Urinary bladder (tissue), 4 donors: ENCODE results near the gene MGST3. TPM values are rescaled to one million over a fixed set of nuclear protein-coding genes. Genes with fewer than 3 reads are reported as not detected.
A peak's percentile ranks its signal among the peaks of the same experiment; 100 is the strongest.

ENCODE experiments used
- DNase-seq: peaks from one replicate; pipeline ENCODE4 v3.0.0-alpha.2; 2015; ENCODE audit errors: extremely low spot score
- H3K27ac ChIP-seq: one replicate; pipeline ENCODE4 v1.5.1; 2013; ENCODE audit warnings: low read depth, mild to moderate bottlenecking, moderate library complexity
- H3K36me3 ChIP-seq: one replicate; pipeline ENCODE4 v1.6.1; 2013; ENCODE audit warnings: mild to moderate bottlenecking, moderate library complexity; ENCODE audit not compliant: insufficient read depth
- H3K4me1 ChIP-seq: one replicate; pipeline ENCODE4 v1.6.1; 2013; ENCODE audit warnings: mild to moderate bottlenecking, moderate library complexity; ENCODE audit not compliant: insufficient read depth
- H3K4me3 ChIP-seq: one replicate; pipeline ENCODE4 v1.5.1; 2013; ENCODE audit warnings: low read depth, low read length
- WGBS: extraction: QIAGEN DNeasy Blood & Tissue Kit; methylation state at CpG from one replicate; pipeline ENCODE4 v1.1.7; 2013; 5-methylcytosine and 5-hydroxymethylcytosine counted together
- polyA plus RNA-seq: library from polyadenylated mRNA; stranded (reverse); fragments of 200-250 nt; gene quantifications from one replicate; pipeline ENCODE4 v1.2.3, GENCODE V29; 2013
- total RNA-seq: library from RNA; depleted of rRNA; stranded (reverse); fragments of >200 nt; gene quantifications from one replicate; pipeline ENCODE4 v1.2.3, GENCODE V29; 2014
- donor health status: healthy with polysubstance abuse.
- donor health status: healthy.

MGST3 gene
- total and polyA plus RNA-seq, 2 donors: 166 to 208 TPM

DNA sequence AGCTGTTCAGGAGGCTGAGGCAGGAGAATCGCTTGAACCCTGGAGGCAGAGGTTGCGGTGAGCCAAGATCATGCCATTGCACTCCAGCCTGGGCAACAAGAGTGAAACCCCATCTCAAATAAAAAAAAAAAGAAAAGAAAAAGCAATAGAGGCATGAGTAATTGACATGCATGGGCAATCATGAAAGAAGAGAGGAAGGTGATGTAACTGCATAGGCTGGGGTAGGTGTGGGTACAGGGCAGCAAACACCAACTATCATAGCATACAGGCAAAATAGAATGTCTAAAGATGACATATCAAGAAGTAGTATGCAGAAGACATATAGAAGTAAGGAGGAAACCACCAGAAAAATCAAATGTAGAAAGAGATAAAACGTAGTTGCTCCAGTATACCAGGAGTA, 19.0 kb upstream of the MGST3 start:
- no peak overlapping the region for H3K27ac ChIP-seq
- H3K4me3 ChIP-seq: no peak overlapping the region
- 92% methylated on average over 3 of the region's 3 CpGs for WGBS
- no peaks in the 10 kb centered on the region for H3K36me3 ChIP-seq
- no peaks in the 10 kb centered on the region for H3K4me1 ChIP-seq
- DNase-seq: no peak

GRCh38 chr1:165616054-165616612, 14.9 kb upstream of the MGST3 start:
- no peaks in the 10 kb centered on the region for H3K36me3 ChIP-seq
- H3K27ac ChIP-seq: no peak overlapping the region
- no peak for DNase-seq
- no peaks in the 10 kb centered on the region for H3K4me1 ChIP-seq
- WGBS: 55% methylated on average over 1 of the region's 1 CpG
- H3K4me3 ChIP-seq: no peak overlapping the region

GRCh38 chr1:165616987-165617546, 14.0 kb upstream of the MGST3 start:
- no peak for DNase-seq
- Histone ChIP-seq H3K4me3 (no peak overlapping the region), H3K27ac (no peak overlapping the region), H3K4me1 (no peaks in the 10 kb centered on the region), H3K36me3 (no peaks in the 10 kb centered on the region)
- WGBS: 92% methylated on average over 8 of the region's 8 CpGs

GRCh38 chr1:165619647-165620151, 11.3 kb upstream of the MGST3 start:
- Histone ChIP-seq H3K36me3 (no peaks in the 10 kb centered on the region), H3K27ac (no peak overlapping the region), H3K4me1 (no peaks in the 10 kb centered on the region), H3K4me3 (no peak overlapping the region)
- no peak for DNase-seq
- WGBS: 40% methylated on average over 1 of the region's 1 CpG

- no peak for DNase-seq
- Histone ChIP-seq H3K36me3 (no peaks in the 10 kb centered on the region), H3K4me1 (no peaks in the 10 kb centered on the region), H3K4me3 (no peak overlapping the region), H3K27ac (no peak overlapping the region)
Measured at GRCh38 chr1:165623624-165624023, 7.4 kb upstream of the MGST3 start.

DNA sequence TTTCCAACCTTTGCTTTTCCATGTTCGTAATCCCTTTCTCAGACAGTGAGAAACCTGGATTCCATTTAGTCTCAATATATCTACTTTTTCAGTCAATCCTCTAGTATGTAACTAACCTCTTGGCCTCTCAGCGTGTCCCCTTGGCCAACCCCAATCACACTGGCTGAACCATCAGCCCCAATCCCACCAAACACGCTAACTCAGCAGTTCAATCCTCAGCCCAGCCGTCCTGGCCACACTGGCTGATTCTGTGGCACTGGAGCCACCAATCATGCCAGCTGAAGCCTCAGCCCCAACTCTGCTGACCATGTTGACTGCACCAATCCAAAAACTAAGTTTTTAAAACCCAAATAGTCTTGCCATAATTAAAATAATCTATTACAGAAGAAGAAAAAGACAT, 6.6 kb upstream of the MGST3 start:
- no peak overlapping the region for H3K27ac ChIP-seq
- WGBS: 78% methylated on average over 4 of the region's 4 CpGs
- H3K36me3 ChIP-seq: no peaks in the 10 kb centered on the region
- H3K4me3 ChIP-seq: no peak overlapping the region
- H3K4me1 ChIP-seq: no peaks in the 10 kb centered on the region
- DNase-seq: no peak

- Histone ChIP-seq H3K27ac (no peak overlapping the region), H3K4me1 (peaks cover 1% of the 10 kb centered on the region), H3K36me3 (no peaks in the 10 kb centered on the region), H3K4me3 (no peak overlapping the region)
- 59% methylated on average over 6 of the region's 6 CpGs for WGBS
- no peak for DNase-seq
Measured at GRCh38 chr1:165628147-165628822, 2.7 kb upstream of the MGST3 start.

- H3K4me1 ChIP-seq: peaks cover 1% of the 10 kb centered on the region
- H3K36me3 ChIP-seq: no peaks in the 10 kb centered on the region
- WGBS: 57% methylated on average over 3 of the region's 3 CpGs
- H3K4me3 ChIP-seq: no peak overlapping the region
- no peak overlapping the region for H3K27ac ChIP-seq
- DNase-seq: no peak
Measured at GRCh38 chr1:165629151-165629550, 1.9 kb upstream of the MGST3 start.

DNA sequence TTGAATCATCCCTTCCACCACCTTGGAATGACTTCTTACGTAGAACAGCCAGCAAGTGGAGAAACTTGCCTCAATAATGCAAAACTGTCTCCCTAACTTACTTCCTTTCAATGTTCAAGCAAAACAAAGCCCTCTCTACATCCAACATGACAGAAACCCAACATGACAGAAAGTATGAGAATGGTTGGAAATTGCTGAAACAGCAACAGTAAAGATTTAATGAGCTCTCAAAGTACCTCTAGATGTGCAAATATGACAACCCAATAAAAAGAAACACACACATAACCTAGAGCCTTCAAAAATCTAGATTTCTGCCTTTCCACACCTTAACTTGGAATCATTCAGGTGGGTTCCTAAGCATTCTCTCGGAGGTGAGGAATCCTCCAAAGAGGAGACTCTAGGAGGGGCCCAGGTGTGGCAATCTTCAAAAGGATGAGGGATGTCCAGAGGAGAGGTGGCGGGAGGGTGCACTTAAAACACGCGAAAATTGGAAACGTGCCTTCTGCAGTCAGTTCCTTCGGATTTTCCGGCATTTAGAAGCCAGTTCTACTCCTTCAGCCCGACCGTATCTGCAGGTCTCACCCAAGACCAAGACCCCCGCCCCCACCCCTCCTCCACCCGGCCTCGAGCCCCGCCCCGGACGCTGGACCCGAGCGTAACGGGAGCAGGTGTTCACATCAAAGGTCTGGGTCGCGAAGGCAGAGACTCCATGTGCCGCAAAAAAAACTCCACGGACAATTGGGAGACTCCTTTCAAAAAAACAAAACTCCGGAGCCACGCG, 996 bp upstream of the MGST3 start:
- Histone ChIP-seq H3K4me1 (peaks cover 1% of the 10 kb centered on the region), H3K27ac (peak overlapping the region; percentile 81), H3K4me3 (peak overlapping the region; percentile 89), H3K36me3 (no peaks in the 10 kb centered on the region)
- DNase-seq: no peak
- WGBS: 6% methylated on average over 26 of the region's 26 CpGs

GRCh38 chr1:165631342-165632151, 513 bp downstream of the MGST3 start:
- under 1% methylated on average over 31 of the region's 31 CpGs for WGBS
- H3K36me3 ChIP-seq: no peaks in the 10 kb centered on the region
- H3K4me3 ChIP-seq: peak overlapping the region; percentile 89
- H3K4me1 ChIP-seq: peaks cover 1% of the 10 kb centered on the region
- peak overlapping the region; percentile 77 for H3K27ac ChIP-seq
- DNase-seq: peak; percentile 14

GRCh38 chr1:165632152-165632469, 1.1 kb downstream of the MGST3 start:
- Histone ChIP-seq H3K4me1 (peaks cover 1% of the 10 kb centered on the region), H3K36me3 (no peaks in the 10 kb centered on the region), H3K4me3 (peak overlapping the region; percentile 89), H3K27ac (peak overlapping the region; percentile 65)
- no peak for DNase-seq
- 17% methylated on average over 5 of the region's 5 CpGs for WGBS

DNA sequence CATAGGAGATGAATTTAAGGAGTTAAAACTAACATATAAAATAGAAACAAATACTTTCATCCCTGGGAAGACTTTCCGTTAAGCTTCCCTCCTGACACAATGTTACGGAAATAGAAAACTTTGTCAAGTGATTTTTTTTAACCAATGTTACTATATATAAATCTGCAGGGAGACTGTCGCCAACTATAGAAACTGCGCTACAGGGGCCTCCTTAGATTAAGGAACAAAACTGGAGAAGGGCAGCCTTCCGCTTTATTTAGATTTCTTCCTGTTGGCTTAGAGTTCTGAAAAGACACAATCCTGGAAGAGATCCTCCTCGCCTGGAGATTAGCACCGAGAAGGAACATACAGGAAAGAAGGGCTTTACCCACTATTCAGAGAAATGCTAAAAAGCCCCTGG, 1.5 kb downstream of the MGST3 start:
- DNase-seq: no peak
- H3K4me3 ChIP-seq: peak overlapping the region; percentile 89
- 15% methylated on average over 7 of the region's 7 CpGs for WGBS
- no peak overlapping the region for H3K27ac ChIP-seq
- peaks cover 1% of the 10 kb centered on the region for H3K4me1 ChIP-seq
- no peaks in the 10 kb centered on the region for H3K36me3 ChIP-seq

DNA sequence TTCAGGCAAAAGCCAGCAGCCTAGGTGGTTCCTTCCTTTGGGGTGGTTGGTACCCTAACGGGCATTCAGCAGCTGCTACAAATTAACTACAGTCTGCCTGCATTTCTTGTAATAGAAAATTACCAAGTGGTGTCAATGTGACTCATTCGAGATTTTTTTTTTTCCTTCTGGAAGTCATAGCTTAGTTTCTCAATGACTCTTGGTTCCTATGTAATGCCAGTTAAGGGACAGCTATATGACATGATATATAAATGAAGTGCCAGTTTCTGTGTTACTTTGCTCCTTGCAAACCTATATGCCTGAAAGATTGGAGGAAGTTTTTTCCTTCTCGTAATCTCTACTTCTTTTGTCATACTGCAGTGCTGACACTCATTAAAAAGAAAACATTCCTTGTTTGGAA, 2.6 kb downstream of the MGST3 start:
- no peak overlapping the region for H3K4me3 ChIP-seq
- peaks cover 1% of the 10 kb centered on the region for H3K4me1 ChIP-seq
- 70% methylated on average over 3 of the region's 3 CpGs for WGBS
- no peak for DNase-seq
- H3K27ac ChIP-seq: no peak overlapping the region
- H3K36me3 ChIP-seq: no peaks in the 10 kb centered on the region
